GM21528 (cell line): ENCODE data around the gene GSTM1.
"Not testable (repeated sequence)": the region's sequence is repeated elsewhere in the genome, so short reads cannot be mapped to it uniquely, and the experiment has no call there.

ENCODE experiments used
- ATAC-seq: cut with Tn5 transposase; IDR thresholded peaks from one replicate; pipeline ENCODE4 v1.9.1; 2021; ENCODE audit warnings: mild to moderate bottlenecking, moderate library complexity; ENCODE audit not compliant: unreplicated experiment, low FRiP score

GSTM1 gene

GRCh38 chr1:109659997-109660690 lies 27.5 kb upstream of the GSTM1 start:
- ATAC-seq, result no peak

- ATAC-seq, result not testable (repeated sequence)
Observed at GRCh38 chr1:109660691-109661026, 27.0 kb upstream of the GSTM1 start.

- ATAC-seq, result no peak
Observed at GRCh38 chr1:109661391-109661790, 26.2 kb upstream of the GSTM1 start.

GRCh38 chr1:109664671-109665070 lies 22.9 kb upstream of the GSTM1 start:
- no peak for ATAC-seq

GRCh38 chr1:109667452-109668122 lies 20.0 kb upstream of the GSTM1 start, which contains the start of gene GSTM2:
Gene GSTM2, plus strand, starts transcription at chr1:109668057. Its CDS starts 59 bp downstream, at chr1:109668116.
- ATAC-seq, result peak; percentile 88

GRCh38 chr1:109668123-109668775 lies 19.4 kb upstream of the GSTM1 start:
- peak; percentile 12 for ATAC-seq

GRCh38 chr1:109669246-109669948 lies 18.2 kb upstream of the GSTM1 start:
- ATAC-seq, result no peak

- not testable (repeated sequence) for ATAC-seq
Observed at GRCh38 chr1:109669949-109670302, 17.7 kb upstream of the GSTM1 start.

GRCh38 chr1:109671067-109671466 lies 16.6 kb upstream of the GSTM1 start:
- ATAC-seq, result no peak

- not testable (repeated sequence) for ATAC-seq
Observed at GRCh38 chr1:109673861-109674260, 13.8 kb upstream of the GSTM1 start.

GRCh38 chr1:109676683-109677381 lies 10.8 kb upstream of the GSTM1 start:
- ATAC-seq, result not testable (repeated sequence)

- ATAC-seq, result no peak
Observed at GRCh38 chr1:109677459-109677858, 10.2 kb upstream of the GSTM1 start.

- ATAC-seq, result not testable (repeated sequence)
Observed at GRCh38 chr1:109678637-109679036, 9.0 kb upstream of the GSTM1 start.

GRCh38 chr1:109684777-109685176 lies 2.8 kb upstream of the GSTM1 start:
- not testable (repeated sequence) for ATAC-seq

GRCh38 chr1:109685399-109685798 lies 2.2 kb upstream of the GSTM1 start:
- not testable (repeated sequence) for ATAC-seq

GRCh38 chr1:109685890-109686289 lies 1.7 kb upstream of the GSTM1 start:
- ATAC-seq, result not testable (repeated sequence)

- not testable (repeated sequence) for ATAC-seq
Observed at GRCh38 chr1:109687109-109687508, 508 bp upstream of the GSTM1 start.

GRCh38 chr1:109689844-109690405 lies 2.3 kb downstream of the GSTM1 start:
- ATAC-seq, result no peak

GRCh38 chr1:109691759-109692158 lies 4.1 kb downstream of the GSTM1 start:
- no peak for ATAC-seq

GRCh38 chr1:109694400-109694799 lies 6.8 kb downstream of the GSTM1 start:
- not testable (repeated sequence) for ATAC-seq
